GM21360 (cell line): ENCODE data around the gene TARBP2.
"Not testable (repeated sequence)": the region's sequence is repeated elsewhere in the genome, so short reads cannot be mapped to it uniquely, and the experiment has no call there.

Experiments used
- ATAC-seq: cut with Tn5 transposase; IDR thresholded peaks from one replicate; pipeline ENCODE4 v1.9.1; 2021; ENCODE audit warnings: mild to moderate bottlenecking, moderate library complexity; ENCODE audit not compliant: unreplicated experiment

TARBP2 gene

DNA sequence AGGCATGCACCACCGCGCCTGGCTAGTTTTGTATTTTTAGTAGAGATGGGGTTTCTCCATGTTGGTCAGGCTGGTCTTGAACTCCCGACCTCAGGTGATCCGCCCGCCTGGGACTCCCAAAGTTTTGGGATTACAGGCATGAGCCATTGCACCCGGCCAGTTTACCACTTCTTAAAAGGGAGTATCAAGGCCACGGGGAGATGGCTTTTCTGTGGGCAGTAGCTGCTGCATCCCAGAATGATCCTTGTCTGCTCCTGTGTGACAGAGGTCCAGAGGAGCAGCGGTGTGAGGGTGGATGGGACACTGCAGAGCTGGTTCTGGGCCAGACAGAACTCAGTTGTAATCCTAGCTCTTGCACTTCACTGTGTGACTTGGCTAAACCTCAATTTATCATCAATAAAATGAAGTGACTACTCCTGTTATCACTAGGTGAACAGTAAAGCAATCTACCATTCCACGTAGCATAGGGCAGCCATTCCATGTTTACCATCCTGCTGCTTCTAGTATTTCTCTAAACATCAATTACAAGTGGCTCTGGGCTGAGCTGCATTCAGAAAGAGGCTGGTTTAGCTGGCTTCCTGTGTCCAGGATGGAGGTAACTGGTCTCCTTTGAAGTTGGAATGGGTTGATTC is 9.2 kb downstream of the TARBP2 start:
- ATAC-seq = no peak

DNA sequence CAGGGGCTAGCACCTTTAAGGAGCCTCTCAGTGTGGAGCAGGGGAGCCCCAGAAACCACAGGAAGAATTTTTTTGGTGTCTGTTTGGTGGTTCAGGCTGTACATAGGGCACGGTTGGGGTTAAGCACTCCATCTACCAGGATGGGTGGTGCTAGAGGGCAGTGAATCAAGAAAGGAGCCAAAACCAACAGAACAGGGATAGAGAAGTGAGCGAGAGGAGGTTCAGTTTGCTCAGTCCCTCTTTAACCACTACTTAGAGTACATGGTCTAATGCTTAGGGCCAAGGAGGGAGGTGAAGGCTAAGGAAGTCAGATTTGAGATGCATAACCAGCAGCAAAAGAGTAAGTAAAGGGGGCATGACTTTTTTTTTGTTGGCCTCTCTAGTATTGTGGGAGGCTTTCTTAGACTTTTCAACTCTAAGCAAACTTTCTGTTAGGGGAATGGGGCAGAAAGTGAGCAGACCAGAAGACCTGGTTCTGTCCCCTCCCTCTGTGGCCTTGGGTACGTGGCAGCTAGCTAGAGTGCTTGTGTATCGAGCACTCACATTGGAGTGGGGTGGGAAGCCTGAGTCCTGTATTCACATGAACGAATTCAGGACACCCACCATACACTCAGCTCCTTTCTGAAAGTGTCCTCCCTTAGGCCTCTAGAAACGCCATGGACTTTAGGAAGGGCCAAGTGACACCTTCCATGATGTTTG is 12.8 kb downstream of the TARBP2 start:
- ATAC-seq = no peak

DNA sequence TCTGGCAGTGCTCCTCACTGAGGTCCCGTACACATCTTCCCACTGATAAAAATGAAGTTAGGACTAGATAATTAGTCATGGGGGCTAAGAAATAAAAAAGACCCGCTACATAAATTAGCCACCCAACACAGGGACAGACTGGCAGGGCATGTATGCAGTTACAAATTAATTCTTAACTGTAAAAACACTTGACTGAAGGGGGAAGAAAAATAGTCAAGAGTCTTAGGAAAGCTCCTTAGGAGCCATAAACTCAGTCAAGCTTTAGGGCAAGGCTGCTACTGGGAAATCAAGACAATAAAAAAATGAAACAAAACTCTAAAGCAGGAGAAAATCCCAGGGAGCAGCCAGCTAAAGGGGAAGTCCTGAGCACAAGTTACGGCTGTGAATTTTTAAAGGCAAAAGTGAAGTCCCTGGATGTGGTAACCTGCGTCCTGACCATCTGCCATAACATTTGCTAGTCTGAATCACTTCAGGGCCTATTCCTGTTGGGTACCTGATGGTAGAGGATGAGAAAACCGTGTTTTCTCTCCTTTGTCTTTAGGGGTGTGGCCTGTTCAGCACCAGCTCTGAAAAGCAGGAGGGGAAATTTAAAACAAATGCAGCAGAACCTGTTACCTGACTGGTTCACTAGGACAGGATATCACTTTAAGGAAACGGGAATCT is 13.7 kb downstream of the TARBP2 start:
- ATAC-seq = no peak

DNA sequence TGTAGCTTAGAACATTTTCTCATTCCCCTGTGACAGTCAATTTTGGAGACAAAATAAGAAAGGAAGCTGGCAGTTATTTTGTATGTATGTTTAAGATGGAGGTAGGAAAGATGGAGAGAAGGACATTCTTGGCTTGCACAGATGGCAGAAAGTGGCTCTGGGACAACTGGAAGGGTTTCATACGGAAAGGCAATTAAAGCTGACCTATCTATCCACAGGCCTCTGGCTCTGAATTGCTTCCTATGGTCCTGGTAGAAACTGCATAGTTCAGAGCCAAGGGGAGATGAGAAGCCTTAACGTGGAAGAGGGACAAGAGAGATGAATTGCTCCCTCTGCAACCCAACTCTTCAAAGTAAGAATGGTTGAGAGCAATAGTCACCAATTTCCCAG is 14.2 kb downstream of the TARBP2 start:
- no peak for ATAC-seq

DNA sequence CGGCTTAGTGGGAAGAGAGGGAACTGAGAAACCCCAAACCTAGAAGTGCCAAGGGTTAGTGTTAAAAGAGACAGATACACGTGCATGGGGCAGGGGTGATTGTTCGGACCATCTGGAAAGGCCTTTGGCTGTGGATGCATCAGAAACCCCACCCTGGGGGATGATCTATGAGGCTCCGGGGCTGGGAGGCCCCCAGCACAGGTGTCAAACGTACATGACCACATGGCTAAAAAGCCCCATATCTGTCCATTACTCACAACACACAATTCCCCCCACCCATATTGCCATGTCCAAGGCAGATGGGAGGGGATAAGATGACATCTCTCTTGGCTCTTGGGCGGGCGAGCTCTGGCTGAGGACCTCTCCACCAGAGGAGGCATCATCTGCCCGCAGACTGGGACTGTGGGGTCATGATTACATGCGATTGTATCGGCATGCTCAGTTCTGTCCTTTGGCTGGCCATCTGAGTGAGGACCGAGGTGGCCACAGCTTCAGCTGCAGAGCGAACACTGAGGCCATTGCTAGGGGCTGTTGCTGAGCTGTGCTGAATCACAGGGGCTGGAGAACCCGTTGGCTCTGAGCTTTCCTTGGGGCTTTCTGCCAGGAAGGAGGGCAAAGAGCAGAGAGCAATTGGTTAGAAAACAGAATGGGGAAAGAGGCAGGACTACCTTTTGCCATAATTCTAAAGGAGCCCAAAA is 15.8 kb downstream of the TARBP2 start:
- no peak for ATAC-seq

DNA sequence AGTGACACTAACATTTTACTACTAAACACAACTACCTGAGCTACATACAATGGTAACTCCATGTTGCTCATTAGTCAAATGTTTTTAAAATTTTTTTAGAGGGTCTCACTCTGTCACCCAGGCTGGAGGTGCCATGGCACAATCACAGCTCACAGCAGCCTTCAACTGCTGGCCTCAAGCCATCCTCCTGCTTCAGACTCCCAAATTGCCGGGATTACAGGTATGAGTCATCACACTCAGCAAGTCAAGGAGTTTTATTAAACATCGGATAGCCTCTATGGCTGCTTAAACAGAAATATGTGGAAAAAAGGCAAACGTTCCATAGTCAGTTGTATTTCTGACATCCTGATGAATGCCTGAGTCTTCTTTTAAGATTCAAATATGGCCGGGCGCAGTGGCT is 17.3 kb downstream of the TARBP2 start:
- no peak for ATAC-seq

DNA sequence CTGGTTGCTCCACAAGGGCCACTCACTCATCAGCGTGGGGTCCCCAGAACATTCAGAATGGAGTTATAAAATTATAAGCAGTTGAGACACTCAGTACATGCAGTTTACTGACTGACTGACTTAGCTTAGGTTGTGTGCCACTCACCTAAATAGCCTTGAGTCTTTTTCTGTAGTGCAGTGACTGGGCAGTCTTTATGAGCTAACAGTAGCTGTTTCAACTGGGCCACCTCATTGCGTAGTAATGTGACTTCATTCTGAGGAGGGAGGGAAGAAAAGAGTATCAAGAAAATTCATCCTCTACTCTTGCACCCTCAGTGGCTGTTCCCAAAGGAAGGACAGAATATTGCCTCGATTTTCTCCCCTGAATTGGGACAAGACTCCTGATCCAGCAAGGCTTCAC is 22.0 kb downstream of the TARBP2 start:
- ATAC-seq = no peak

DNA sequence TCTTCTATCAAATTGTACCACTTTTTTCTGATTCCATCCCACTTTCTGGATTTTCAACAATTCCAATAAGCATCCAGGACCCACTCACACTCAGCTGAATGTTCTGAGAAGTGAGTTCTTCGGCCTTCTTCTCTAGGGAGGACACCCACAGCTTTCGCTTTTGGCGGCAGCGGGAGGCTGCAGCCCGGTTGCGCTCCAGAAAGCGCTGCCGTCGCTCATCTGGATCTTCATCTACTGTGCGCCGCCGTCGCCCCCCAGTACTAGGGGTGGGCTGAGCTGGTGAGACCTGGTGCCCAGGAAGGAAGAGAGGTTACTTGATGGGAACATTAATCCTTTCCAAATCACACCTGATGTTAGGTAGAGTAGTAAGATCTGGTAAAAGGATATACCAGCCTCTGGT is 23.4 kb downstream of the TARBP2 start:
- no peak for ATAC-seq

DNA sequence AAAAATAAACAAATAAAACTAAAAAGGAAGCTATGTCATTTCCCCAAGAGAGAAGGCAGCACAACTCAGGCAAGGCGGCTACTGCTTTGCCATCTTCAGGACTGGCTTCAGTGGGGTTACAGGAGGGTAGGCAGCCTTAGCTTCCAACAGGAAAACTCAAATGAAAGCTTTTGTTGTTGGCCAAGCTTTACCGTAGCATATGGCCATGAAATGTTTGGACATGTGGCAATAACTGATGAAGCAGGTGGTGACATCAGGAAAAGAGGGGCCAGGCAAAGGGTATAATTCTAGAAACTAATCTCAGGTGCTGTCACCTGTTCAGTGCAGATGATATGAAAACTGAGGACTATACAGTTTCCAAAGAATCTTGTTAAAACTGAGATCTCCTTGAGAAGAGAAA is 29.0 kb downstream of the TARBP2 start:
- ATAC-seq = no peak

DNA sequence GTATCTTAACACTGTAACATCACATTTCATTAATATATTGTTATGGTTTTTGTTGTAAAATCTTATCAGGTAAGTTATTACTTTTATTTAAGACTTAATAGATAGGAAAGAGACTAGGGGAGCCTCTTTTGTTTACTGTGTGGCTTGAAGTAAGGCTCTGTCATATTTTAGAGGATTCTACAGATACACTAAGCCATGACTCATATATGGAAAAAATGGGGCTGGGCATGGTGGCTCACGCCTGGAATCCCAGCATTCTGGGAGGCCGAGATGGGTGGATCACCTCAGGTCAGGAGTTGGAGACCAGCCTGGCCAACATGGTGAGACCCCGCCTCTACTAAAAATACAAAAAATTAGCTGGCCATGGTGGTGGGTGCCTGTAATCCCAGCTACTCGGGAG is 29.8 kb downstream of the TARBP2 start:
- ATAC-seq = no peak

DNA sequence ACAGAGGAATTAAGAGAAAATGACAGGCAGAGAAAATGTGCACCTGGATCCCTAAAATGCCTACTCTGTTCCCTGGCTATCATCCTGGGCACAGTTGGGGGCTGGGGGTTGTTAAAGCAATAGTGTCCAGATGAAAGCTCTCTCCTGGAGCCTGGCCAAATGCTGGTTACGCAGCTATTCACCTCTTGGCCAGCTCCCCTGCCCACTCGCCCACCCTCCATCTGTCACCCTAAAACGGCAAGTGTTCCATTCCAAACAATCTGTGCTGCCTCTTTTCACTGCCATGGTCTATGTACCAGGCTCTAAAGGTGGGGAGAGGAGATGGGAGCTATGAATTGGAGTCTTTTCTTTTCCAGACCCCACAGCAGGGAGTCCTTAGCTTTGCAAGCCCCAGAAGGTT is 30.9 kb downstream of the TARBP2 start:
- ATAC-seq = no peak

DNA sequence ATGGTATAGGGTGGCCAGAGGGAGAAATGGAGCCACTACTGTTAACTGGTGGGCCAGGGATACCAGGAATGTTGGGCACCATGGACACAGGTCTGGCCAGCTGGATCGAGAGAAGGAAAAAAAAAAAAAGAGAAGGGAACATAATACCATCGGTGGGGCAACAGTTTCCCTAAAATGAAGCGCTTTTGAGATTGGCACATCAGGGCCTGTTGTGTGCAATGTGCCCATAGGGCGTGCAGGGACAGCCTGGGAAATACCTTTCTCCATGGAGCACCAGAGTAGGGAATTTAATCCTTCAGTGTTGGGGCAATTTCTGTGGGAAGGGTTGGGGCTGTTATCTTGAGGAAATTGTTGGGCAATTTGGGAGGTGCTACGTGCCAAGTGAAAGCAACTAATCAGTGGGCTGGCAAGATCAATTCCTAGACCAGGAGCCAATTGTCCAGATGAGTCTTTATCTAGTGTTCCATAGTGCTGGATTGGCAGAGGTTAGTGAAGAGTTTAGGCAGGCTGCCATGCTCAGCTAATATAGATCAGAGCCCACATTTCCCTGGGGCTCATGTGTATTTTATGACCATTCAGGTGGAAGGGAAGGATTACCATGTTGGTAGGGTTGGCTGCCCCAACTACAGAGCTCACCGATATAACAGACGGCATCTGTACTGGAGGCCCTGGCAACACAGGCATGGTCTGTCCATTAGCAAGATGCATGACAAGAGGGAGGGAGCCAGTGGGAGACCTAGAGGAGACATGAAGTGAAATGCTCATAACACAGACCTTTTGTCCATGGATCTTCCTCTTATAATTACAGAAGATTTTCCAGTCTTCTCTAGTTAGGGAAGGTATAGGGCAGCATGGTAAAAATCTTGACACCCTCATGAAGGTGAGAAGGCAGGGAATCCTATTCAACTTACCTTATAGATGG is 31.7 kb downstream of the TARBP2 start:
- no peak for ATAC-seq

DNA sequence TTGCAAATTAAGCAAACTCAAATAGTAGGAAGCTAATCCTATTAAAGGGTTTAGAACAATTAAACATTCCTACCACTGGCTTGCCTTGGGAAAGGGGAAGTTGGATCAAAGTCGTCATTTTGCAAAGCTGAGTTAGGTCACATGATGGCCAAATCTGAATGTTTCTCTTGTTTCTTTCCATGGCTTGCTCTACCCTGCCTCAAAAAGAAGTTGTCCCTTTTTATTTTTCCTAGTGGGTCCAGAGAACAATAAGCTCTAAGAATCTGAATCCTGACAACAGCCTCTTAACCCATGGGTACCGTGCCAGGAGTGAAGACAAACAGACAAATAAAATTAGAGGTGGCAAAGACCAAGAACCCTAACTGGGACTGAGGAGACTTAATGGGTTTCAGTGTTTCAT is 32.4 kb downstream of the TARBP2 start:
- no peak for ATAC-seq

DNA sequence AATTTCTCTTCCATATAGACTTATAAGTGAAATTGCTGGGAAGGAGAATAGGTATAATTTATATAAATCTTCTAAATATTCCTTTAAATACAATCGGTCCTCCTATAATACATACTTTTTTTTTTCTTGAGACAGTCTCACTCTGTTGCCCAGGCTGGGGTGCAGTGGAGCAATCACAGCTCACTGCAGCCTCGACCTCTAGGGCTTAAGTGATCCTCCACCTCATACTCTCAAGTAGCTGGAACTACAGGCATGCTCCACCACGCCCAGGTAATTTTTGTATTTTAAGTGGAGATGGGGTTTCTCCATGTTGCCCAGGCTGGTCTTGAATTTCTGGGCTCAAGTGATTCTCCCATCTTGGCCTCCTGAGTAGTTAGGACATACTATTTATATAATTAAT is 35.9 kb downstream of the TARBP2 start:
- ATAC-seq = no peak

DNA sequence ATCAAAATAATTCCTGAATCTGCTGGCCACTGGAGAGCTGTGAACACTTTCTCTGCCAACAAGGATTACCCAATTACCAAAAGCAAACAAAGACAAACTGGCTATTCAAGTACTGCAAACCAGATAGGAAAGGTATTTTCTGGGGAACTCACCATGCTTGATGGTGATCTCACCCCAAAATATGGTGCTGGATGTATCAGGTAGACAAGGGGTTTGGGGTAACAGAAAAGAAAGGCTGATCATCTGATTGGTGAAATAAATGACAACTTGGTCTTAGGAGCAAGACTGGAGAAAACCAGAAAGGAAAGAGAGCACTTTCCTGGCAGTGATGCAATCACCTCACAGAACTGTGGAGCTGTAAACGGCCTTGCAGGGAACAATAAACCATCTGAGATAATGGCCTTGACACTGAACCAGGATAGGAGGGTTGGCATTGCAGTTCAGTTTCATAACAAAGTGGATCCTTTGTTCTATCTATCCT is 37.2 kb downstream of the TARBP2 start:
- ATAC-seq = no peak

DNA sequence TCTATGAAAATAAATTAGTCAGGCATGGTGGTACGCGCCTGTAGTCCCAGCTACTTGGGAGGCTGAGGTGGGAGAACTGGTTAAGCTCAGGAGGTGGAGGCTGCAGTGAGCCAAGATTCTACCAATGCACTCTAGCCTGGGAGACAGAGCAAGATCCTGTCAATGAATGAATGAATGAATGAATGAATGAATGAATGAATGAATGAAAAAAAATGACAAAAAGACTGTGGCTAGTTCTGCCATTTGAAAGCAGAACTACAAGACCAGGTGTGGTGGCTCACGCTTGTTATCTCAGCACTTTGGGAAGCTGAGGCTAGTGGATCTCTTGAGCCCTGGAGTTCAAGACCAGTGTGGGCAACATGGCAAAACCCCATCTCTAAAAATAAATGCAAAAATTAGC is 38.4 kb downstream of the TARBP2 start:
- no peak for ATAC-seq

DNA sequence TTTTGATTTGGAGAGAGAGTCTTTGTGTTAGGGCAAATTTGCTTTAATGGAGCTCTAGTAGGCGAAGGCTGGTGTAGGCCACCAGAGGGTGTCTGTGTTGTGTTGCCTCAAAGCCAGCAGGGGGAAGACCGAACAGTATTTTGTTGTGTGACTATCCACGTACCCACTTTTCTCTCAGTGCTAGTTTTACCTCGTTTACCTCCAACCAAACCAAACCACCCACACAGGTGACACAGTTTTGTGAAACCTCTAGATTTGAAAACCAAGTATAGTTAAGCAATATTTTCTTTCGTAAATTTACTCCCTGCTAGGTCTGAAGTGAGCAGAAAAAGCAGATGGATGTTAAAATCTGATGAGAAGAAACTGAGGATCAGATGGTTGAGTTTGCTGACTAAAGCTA is 42.5 kb downstream of the TARBP2 start:
- peak; percentile 64 for ATAC-seq

DNA sequence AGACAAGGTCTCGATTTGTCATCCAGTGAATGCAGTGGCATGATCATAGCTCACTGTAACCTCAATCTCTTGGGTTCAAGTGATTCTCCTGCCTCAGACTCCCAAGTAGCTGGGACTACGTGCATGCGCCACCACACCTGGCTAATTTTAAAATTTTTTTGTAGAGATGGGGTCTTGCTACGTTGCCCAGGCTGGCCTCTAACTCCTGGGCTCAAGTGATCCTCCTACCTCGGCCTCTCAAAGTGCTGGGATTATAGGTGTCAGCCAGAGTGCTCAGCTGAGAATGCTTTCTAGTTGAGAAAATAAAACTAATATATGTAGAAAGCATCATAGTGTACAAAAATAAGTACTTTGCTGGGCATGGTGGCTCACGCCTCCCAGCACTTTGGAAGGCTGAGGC is 47.3 kb downstream of the TARBP2 start:
- ATAC-seq = not testable (repeated sequence)

DNA sequence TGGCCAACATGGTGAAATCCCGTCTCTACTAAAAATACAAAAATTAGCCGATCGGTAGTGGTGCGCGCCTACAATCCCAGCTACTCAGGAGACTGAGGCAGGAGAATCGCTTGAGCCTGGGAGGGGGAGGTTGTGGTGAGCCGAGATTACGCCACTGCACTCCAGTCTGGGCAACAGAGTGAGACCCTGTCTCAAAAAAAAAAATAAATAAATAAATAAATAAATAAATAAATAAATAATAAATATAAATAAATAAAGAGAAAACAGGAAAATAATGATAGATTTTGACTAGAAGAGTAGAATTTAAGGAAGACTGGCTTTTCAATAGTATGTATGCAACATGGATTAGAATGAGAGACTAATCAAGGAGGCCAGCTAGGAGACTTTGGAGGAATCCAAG is 49.0 kb downstream of the TARBP2 start:
- ATAC-seq = not testable (repeated sequence)

DNA sequence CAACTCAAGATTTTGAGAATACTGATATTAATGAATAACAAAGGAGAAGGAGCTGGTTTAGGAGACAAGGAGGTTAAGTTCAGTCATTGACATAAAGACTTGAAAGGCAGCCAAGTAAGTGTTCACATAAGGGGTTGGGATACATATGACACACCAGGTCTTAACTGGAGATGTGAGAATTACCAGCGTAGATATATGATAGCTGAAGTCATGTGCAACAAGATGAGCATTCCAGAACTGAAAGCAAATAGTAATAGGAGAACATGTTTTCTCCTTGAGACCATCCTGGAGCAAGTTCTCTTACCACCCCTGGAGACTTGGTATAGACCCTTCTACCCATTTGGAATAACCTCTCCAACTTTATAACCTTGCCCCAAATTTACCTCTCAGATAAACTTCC is 49.5 kb downstream of the TARBP2 start:
- no peak for ATAC-seq

DNA sequence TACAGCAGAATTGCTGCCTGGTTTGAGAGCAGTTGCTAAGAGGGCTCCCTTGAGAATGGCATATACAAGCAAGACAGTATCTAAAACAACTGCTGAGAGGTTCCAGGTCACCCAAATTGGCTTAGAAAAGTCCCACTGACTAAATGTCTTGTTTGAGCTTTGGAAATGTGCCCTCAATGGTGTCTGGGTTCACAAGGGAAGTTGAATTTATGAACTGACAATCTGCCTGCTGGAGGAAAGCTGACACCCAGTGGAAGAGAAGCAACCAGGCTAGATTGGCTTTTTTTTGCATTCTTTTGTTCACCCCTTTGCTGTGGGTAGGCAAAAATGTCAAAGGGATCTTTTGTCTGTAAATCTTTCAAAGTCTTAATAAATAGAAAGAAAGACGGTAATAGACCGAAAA is 50.8 kb downstream of the TARBP2 start:
- no peak for ATAC-seq
